Right atrium auricular region (tissue), 2 donors: ENCODE data around the gene OVOL3. TPM values are rescaled to one million over a fixed set of nuclear protein-coding genes. Genes with fewer than 3 reads are reported as not detected.

Source experiments
- DNase-seq: peaks from one replicate; pipeline ENCODE4 v3.0.0-alpha.2; 2019; ENCODE audit warnings: low spot score
- H3K27ac ChIP-seq, 2 donors: fragments of 200-600 bp; sonication (generic); 1 replicate in 1 of 2; 2 replicates in 1 of 2; pipeline ENCODE4 v1.5.1; 2016 to 2019
- H3K27me3 ChIP-seq, 2 donors: fragments of 200-600 bp; sonication (generic); one replicate each; pipeline versions ENCODE4 v1.5.1 to v1.6.0; 2017 to 2019
- H3K36me3 ChIP-seq: fragments of 200-600 bp; sonication (generic); one replicate; pipeline ENCODE4 v1.5.1; 2016
- H3K4me1 ChIP-seq, 2 donors: fragments of 200-600 bp; sonication (generic); one replicate each; pipeline versions ENCODE4 v1.5.1 to v1.6.0; 2017 to 2019
- H3K4me3 ChIP-seq, 2 donors: fragments of 200-600 bp; sonication (generic); 1 replicate in 1 of 2; 2 replicates in 1 of 2; pipeline ENCODE4 v1.5.1; 2017 to 2019; ENCODE audit warnings: mild to moderate bottlenecking in 1 of 2, moderate library complexity in 1 of 2
- H3K9me3 ChIP-seq, 2 donors: fragments of 200-600 bp; sonication (generic); one replicate each; pipeline ENCODE4 v1.5.1; 2019
- CTCF ChIP-seq, 2 donors: fragments of 200-600 bp; sonication (generic); IDR thresholded peaks; one replicate each; pipeline ENCODE4 v1.5.1; 2019; ENCODE audit warnings: antibody characterized with exemption in 2 of 2
- total RNA-seq, 2 donors: library from RNA; depleted of rRNA; stranded (reverse); fragments of >200 nt; gene quantifications; one replicate each; pipeline ENCODE4 v1.1.0, GENCODE V29; 2016

Gene OVOL3
- total RNA-seq, 2 donors from 2014 or later: not detected

GRCh38 chr19:36101550-36102327 lies 9.2 kb upstream of the OVOL3 start:
- peak overlapping the region in 1 of 2 donors; percentile 40 for H3K4me3 ChIP-seq
- peak overlapping the region; percentile 72 to 81 for H3K27ac ChIP-seq
- no peak for DNase-seq
- no peaks in the 10 kb centered on the region for H3K36me3 ChIP-seq
- no peak for TF ChIP-seq CTCF (IDR thresholded peaks at IDR 0.05)
- peaks cover 0 to 27% of the 10 kb centered on the region in 2 donors for H3K4me1 ChIP-seq
- no peaks in the 10 kb centered on the region for H3K27me3 ChIP-seq
- no peaks in the 10 kb centered on the region for H3K9me3 ChIP-seq

GRCh38 chr19:36103040-36103626 lies 7.8 kb upstream of the OVOL3 start:
- Histone ChIP-seq H3K9me3 (no peaks in the 10 kb centered on the region), H3K27ac (no peak overlapping the region), H3K36me3 (no peaks in the 10 kb centered on the region), H3K4me1 (peaks cover 0 to 27% of the 10 kb centered on the region in 2 donors), H3K27me3 (no peaks in the 10 kb centered on the region), H3K4me3 (no peak overlapping the region)
- no peak for TF ChIP-seq CTCF (IDR thresholded peaks at IDR 0.05)
- DNase-seq: no peak

- no peak for TF ChIP-seq CTCF (IDR thresholded peaks at IDR 0.05)
- no peaks in the 10 kb centered on the region for H3K27me3 ChIP-seq
- no peak overlapping the region for H3K27ac ChIP-seq
- DNase-seq: no peak
- H3K36me3 ChIP-seq: no peaks in the 10 kb centered on the region
- H3K4me3 ChIP-seq: no peak overlapping the region
- peaks cover 0 to 27% of the 10 kb centered on the region in 2 donors for H3K4me1 ChIP-seq
- H3K9me3 ChIP-seq: no peaks in the 10 kb centered on the region
These were observed 6.9 kb upstream of the OVOL3 start for GRCh38 chr19:36103842-36104552.

GRCh38 chr19:36106441-36106840 lies 4.5 kb upstream of the OVOL3 start:
- Histone ChIP-seq H3K9me3 (no peaks in the 10 kb centered on the region), H3K36me3 (no peaks in the 10 kb centered on the region), H3K4me1 (peaks cover 0 to 7% of the 10 kb centered on the region in 2 donors), H3K4me3 (no peak overlapping the region), H3K27me3 (no peaks in the 10 kb centered on the region), H3K27ac (no peak overlapping the region)
- TF ChIP-seq CTCF (IDR thresholded peaks at IDR 0.05): no peak
- DNase-seq: no peak

- no peaks in the 10 kb centered on the region for H3K36me3 ChIP-seq
- no peak overlapping the region for H3K27ac ChIP-seq
- peaks cover 0 to 1% of the 10 kb centered on the region in 2 donors for H3K4me1 ChIP-seq
- no peaks in the 10 kb centered on the region for H3K27me3 ChIP-seq
- no peak overlapping the region for H3K4me3 ChIP-seq
- DNase-seq: no peak
- no peaks in the 10 kb centered on the region for H3K9me3 ChIP-seq
- no peak for TF ChIP-seq CTCF (IDR thresholded peaks at IDR 0.05)
These were observed 4.0 kb upstream of the OVOL3 start for GRCh38 chr19:36106991-36107390.
